GM12878 (cell line): ENCODE measurements around the gene DDX23. TPM values are rescaled to one million over a fixed set of nuclear protein-coding genes. Genes with fewer than 3 reads are reported as not detected.
A peak's percentile ranks its signal among the peaks of the same experiment; 100 is the strongest.

Experiments
- ASH2L ChIP-seq: fragments of 300-600, 200-600 bp; sonication (generic); IDR thresholded peaks from 2 replicates; pipeline ENCODE4 v1.6.1; 2017; ENCODE audit warnings: low read depth, mild to moderate bottlenecking, borderline replicate concordance
- BMI1 ChIP-seq: fragments of 450-650 bp; IDR thresholded peaks from 2 replicates; pipeline ENCODE4 v1.6.1; 2016; ENCODE audit warnings: mild to moderate bottlenecking, moderate library complexity, borderline replicate concordance
- CHD2 ChIP-seq: IDR thresholded peaks from 2 replicates; pipeline ENCODE4 v1.6.1; 2011; ENCODE audit warnings: low read depth, low read length, improper control_type of control experiment, borderline replicate concordance
- CREM ChIP-seq: IDR thresholded peaks from 2 replicates; pipeline ENCODE4 v1.6.1; 2014; ENCODE audit warnings: antibody characterized with exemption, low read depth
- EED ChIP-seq: sonication (generic); IDR thresholded peaks from 2 replicates; pipeline ENCODE4 v1.6.1; 2016; ENCODE audit warnings: antibody characterized with exemption, low read depth
- HDGF ChIP-seq: fragments of 450-650 bp; IDR thresholded peaks from 2 replicates; pipeline ENCODE4 v1.6.1; 2016; ENCODE audit warnings: antibody characterized with exemption
- LARP7 ChIP-seq: fragments of 450-650 bp; IDR thresholded peaks from 2 replicates; pipeline ENCODE4 v1.6.1; 2017; ENCODE audit warnings: mild to moderate bottlenecking
- MTA3 ChIP-seq: IDR thresholded peaks from 2 replicates; pipeline ENCODE4 v1.6.1; 2012; ENCODE audit warnings: low read length, inconsistent platforms, borderline replicate concordance
- MYC ChIP-seq: IDR thresholded peaks from 2 replicates; pipeline ENCODE4 v1.6.1; 2011; ENCODE audit warnings: mild to moderate bottlenecking, low read length, moderate library complexity, inconsistent platforms; ENCODE audit not compliant: insufficient read depth, insufficient replicate concordance, insufficient read length, severe bottlenecking
- NR2F1 ChIP-seq: fragments of 450-650 bp; conservative IDR thresholded peaks from 2 replicates; pipeline ENCODE4 v1.6.1; 2017; ENCODE audit warnings: mild to moderate bottlenecking
- PKNOX1 ChIP-seq: fragments of 450-650 bp; IDR thresholded peaks from 2 replicates; pipeline ENCODE4 v1.6.1; 2016; ENCODE audit warnings: mild to moderate bottlenecking
- RAD21 ChIP-seq: IDR thresholded peaks from 2 replicates; pipeline ENCODE4 v1.6.1; 2011; ENCODE audit warnings: mild to moderate bottlenecking, low read depth, low read length, moderate library complexity; ENCODE audit not compliant: insufficient read depth
- RCOR1 ChIP-seq: conservative IDR thresholded peaks from 2 replicates; pipeline ENCODE4 v1.6.1; 2012; ENCODE audit warnings: low read depth, low read length, improper control_type of control experiment
- SKIL ChIP-seq: fragments of 450-650 bp; IDR thresholded peaks from 2 replicates; pipeline ENCODE4 v1.6.1; 2017; ENCODE audit warnings: mild to moderate bottlenecking, low read depth, inconsistent platforms; ENCODE audit not compliant: poor library complexity, severe bottlenecking
- SMC3 ChIP-seq: IDR thresholded peaks from 2 replicates; pipeline ENCODE4 v1.6.1; 2011; ENCODE audit warnings: low read length, improper control_type of control experiment, borderline replicate concordance
- YY1 ChIP-seq: IDR thresholded peaks from 2 replicates; pipeline ENCODE4 v1.6.1; 2011; ENCODE audit warnings: low read depth, mild to moderate bottlenecking, low read length
- ZBTB4 ChIP-seq: fragments of 450-650 bp; formaldehyde crosslinking; IDR thresholded peaks from 2 replicates; pipeline ENCODE4 v1.4.0; 2022; ENCODE audit warnings: mild to moderate bottlenecking, moderate library complexity
- ZBTB40 ChIP-seq: fragments of 450-650 bp; IDR thresholded peaks from 2 replicates; pipeline ENCODE4 v1.6.1; 2016; ENCODE audit warnings: mild to moderate bottlenecking, moderate library complexity, borderline replicate concordance
- ZSCAN29 ChIP-seq: fragments of 450-650 bp; IDR thresholded peaks from 2 replicates; pipeline ENCODE4 v1.6.1; 2017; ENCODE audit warnings: mild to moderate bottlenecking, moderate library complexity
- polyA plus RNA-seq, 11 experiments: library from polyadenylated mRNA; depleted of rRNA in 4 of 11; unstranded in 6 of 11; stranded (reverse) in 5 of 11; fragments of >200 nt; fragmentation: Nextera tagmentation in 4 of 11; fragmentation: Illumina TruSeq in 1 of 11; extraction: Ambion mirVana in 4 of 11; extraction: Trizol in 1 of 11; gene quantifications; 1 replicate in 1 of 11; 2 replicates in 10 of 11; pipeline versions ENCODE4 v1.2.1 to v1.2.3, GENCODE V29; 2011 to 2016; ENCODE audit warnings: inconsistent platforms in 2 of 11, missing spikeins in 2 of 11, low read depth in 1 of 11
- total RNA-seq, 4 experiments: library from RNA; depleted of rRNA in 3 of 4; stranded (reverse); fragments of >200 nt in 3 of 4; fragmentation: Illumina TruSeq in 1 of 4; extraction: Trizol in 1 of 4; gene quantifications; 2 replicates each; pipeline versions ENCODE4 v1.2.1 to v1.2.3, GENCODE V29; 2013 to 2021

Gene DDX23
- total and polyA plus RNA-seq, 10 of the 15 experiments (the other 5 are each of a cell fraction or from before 2014, with no cell fraction given), result 25.8 to 107 (median 77.4) TPM

GRCh38 chr12:48852734-48853688, 1.0 kb upstream of the DDX23 start (continued):
- TF ChIP-seq SKIL (no peak), NR2F1 (no peak), LARP7 (no peak; the same call in 1 of the 2 replicates), RAD21 (peak; percentile 94), CREM (no peak), SMC3 (peak; percentile 94), HDGF (no peak), ZBTB4 (CRISPR knock-in tag) (no peak), ZBTB40 (no peak), RCOR1 (no peak), CHD2 (no peak), MYC (no peak), EED (no peak), YY1 (0 out of 2 replicates have a peak, but pooled peaks have one; percentile 33), ASH2L (no peak), BMI1 (no peak), ZSCAN29 (no peak), PKNOX1 (no peak), MTA3 (no peak)
